Endometrial microvascular endothelial cells (primary cell): Measurements from ENCODE around the gene UFD1. TPM values are rescaled to one million over a fixed set of nuclear protein-coding genes. Genes with fewer than 3 reads are reported as not detected.

Experiments
- in situ Hi-C: cut with HindIII; loops from 2 replicates; pipeline ENCODE4 v1.10.0; 2017; ENCODE audit warnings: low sequenced_read_pairs, low pct_unique_long_range_greater_than_20kb; ENCODE audit errors: inconsistent ontology term
- total RNA-seq: library from RNA; depleted of rRNA; stranded (reverse); fragments of >200 nt; gene quantifications from one replicate; pipeline ENCODE4 v1.2.3, GENCODE V29; 2015; ENCODE audit errors: inconsistent ontology term

The UFD1 gene
- total RNA-seq, 1 donor from 2014 or later, result 93.5 TPM

GRCh38 chr22:19478045-19478900 lies 720 bp downstream of the UFD1 start:
- in situ Hi-C loops, result no loop called here

- in situ Hi-C loops, result no loop called here
These were observed 1.5 kb downstream of the UFD1 start for GRCh38 chr22:19477321-19478044.

GRCh38 chr22:19476023-19476422 lies 3.0 kb downstream of the UFD1 start:
- in situ Hi-C loops, result no loop called here

GRCh38 chr22:19473578-19473977 lies 5.4 kb downstream of the UFD1 start:
- in situ Hi-C loops, result no loop called here

GRCh38 chr22:19472233-19472632 lies 6.8 kb downstream of the UFD1 start:
- in situ Hi-C loops, result no loop called here

- in situ Hi-C loops, result no loop called here
These were observed 7.4 kb downstream of the UFD1 start for GRCh38 chr22:19471572-19471971.

GRCh38 chr22:19470010-19470409 lies 9.0 kb downstream of the UFD1 start:
- in situ Hi-C loops, result no loop called here

GRCh38 chr22:19469421-19469820 lies 9.6 kb downstream of the UFD1 start:
- in situ Hi-C loops, result no loop called here

- in situ Hi-C loops, result no loop called here
These were observed 11.1 kb downstream of the UFD1 start for GRCh38 chr22:19467912-19468311.

- in situ Hi-C loops, result no loop called here
These were observed 11.9 kb downstream of the UFD1 start for GRCh38 chr22:19466848-19467752.

GRCh38 chr22:19466126-19466716 lies 12.8 kb downstream of the UFD1 start:
- in situ Hi-C loops, result no loop called here

GRCh38 chr22:19464975-19465374 lies 14.0 kb downstream of the UFD1 start:
- in situ Hi-C loops, result no loop called here

- in situ Hi-C loops, result no loop called here
These were observed 14.4 kb downstream of the UFD1 start for GRCh38 chr22:19464546-19464945.

- in situ Hi-C loops, result no loop called here
These were observed 15.2 kb downstream of the UFD1 start for GRCh38 chr22:19463491-19464469.

- in situ Hi-C loops, result no loop called here
These were observed 16.0 kb downstream of the UFD1 start for GRCh38 chr22:19463008-19463407.

GRCh38 chr22:19461506-19461905 lies 17.5 kb downstream of the UFD1 start:
- in situ Hi-C loops, result no loop called here

- in situ Hi-C loops, result no loop called here
These were observed 19.0 kb downstream of the UFD1 start for GRCh38 chr22:19460036-19460435.
